Breast epithelium (tissue), 4 donors: ENCODE measurements around the gene MFAP3L. TPM values are rescaled to one million over a fixed set of nuclear protein-coding genes. Genes with fewer than 3 reads are reported as not detected.

Experiments used
- DNase-seq, 2 donors: peaks; one replicate each; pipeline ENCODE4 v3.0.0-alpha.2; 2019; ENCODE audit warnings: low spot score in 2 of 2
- H3K27ac ChIP-seq, 2 donors: fragments of 200-600 bp; sonication (generic) in 1 of 2; one replicate each; pipeline ENCODE4 v1.5.1; 2016 to 2019; ENCODE audit warnings: mild to moderate bottlenecking in 1 of 2
- H3K27me3 ChIP-seq, 2 donors: fragments of 200-600 bp; sonication (generic) in 1 of 2; one replicate each; pipeline versions ENCODE4 v1.5.1 to v1.6.0; 2017 to 2019; ENCODE audit warnings: control low read depth in 1 of 2, mild to moderate bottlenecking in 1 of 2
- H3K36me3 ChIP-seq: fragments of 200-600 bp; one replicate; pipeline ENCODE4 v1.5.1; 2019
- H3K4me1 ChIP-seq, 2 donors: fragments of 200-600 bp; sonication (generic); one replicate each; pipeline ENCODE4 v1.5.1; 2016 to 2019; ENCODE audit warnings: control low read depth in 1 of 2
- H3K4me3 ChIP-seq, 3 donors: fragments of 200-600 bp; sonication (generic); 1 replicate in 2 of 3; 2 replicates in 1 of 3; pipeline ENCODE4 v1.5.1; 2016 to 2019; ENCODE audit warnings: mild to moderate bottlenecking in 3 of 3, moderate library complexity in 2 of 3
- H3K9me3 ChIP-seq, 2 donors: fragments of 200-600 bp; sonication (generic) in 1 of 2; one replicate each; pipeline ENCODE4 v1.5.1; 2016 to 2019; ENCODE audit warnings: control low read depth in 1 of 2
- CTCF ChIP-seq, 3 donors: fragments of 450-650 bp; IDR thresholded peaks; one replicate each; pipeline ENCODE4 v1.5.1; 2016 to 2017; ENCODE audit warnings: antibody characterized with exemption in 3 of 3, mild to moderate bottlenecking in 3 of 3, moderate library complexity in 3 of 3
- POLR2A ChIP-seq: fragments of 450-650 bp; IDR thresholded peaks from one replicate; pipeline ENCODE4 v1.6.1; 2016; ENCODE audit warnings: antibody characterized with exemption, mild to moderate bottlenecking, moderate library complexity
- POLR2AphosphoS5 ChIP-seq, 3 donors: sonication (generic); formaldehyde crosslinking; IDR thresholded peaks; one replicate each; pipeline ENCODE4 v1.6.1; 2017; ENCODE audit warnings: antibody characterized with exemption in 3 of 3
- intact Hi-C: fragments of 100-400 bp; cut with DNase I; formaldehyde crosslinking; loops from one replicate; pipeline ENCODE4 v1.15.1; 2023; ENCODE audit warnings: low total_unique reads
- total RNA-seq, 3 donors: library from RNA; depleted of rRNA; stranded (reverse); fragments of >200 nt; gene quantifications; one replicate each; pipeline ENCODE4 v1.1.0, GENCODE V29; 2016

MFAP3L gene
- total RNA-seq, 3 donors from 2014 or later, result 5.1 to 87.4 (median 19.3) TPM

DNA sequence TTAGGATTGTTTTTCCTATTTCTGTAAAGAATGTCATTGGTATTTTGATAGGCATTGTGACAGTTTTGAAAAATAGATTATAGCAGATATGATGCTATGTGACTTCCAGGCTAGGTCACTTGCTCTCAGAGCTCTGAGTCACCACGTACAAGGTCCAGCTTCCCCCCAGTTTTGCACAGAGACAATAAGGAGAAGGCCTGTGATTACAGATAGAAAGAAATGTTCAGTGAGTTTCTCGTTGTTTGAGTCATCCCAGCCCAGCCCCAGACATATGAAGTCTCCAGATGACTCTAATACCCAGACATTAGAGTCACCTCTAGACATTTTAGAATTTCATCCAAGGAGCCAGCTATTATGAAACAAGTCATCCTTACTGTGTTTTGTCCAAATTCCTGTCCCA is 57.2 kb downstream of the MFAP3L start:
- intact Hi-C loops, result no loop called here
- Histone ChIP-seq H3K27ac (no peak overlapping the region), H3K9me3 (no peaks in the 10 kb centered on the region), H3K4me3 (no peak overlapping the region), H3K4me1 (no peaks in the 10 kb centered on the region), H3K27me3 (no peaks in the 10 kb centered on the region), H3K36me3 (no peaks in the 10 kb centered on the region)
- DNase-seq, result no peak
- TF ChIP-seq POLR2A, result no peak
- no peak for TF ChIP-seq POLR2AphosphoS5 (IDR thresholded peaks at IDR 0.05)
- TF ChIP-seq CTCF (IDR thresholded peaks at IDR 0.05), result no peak

DNA sequence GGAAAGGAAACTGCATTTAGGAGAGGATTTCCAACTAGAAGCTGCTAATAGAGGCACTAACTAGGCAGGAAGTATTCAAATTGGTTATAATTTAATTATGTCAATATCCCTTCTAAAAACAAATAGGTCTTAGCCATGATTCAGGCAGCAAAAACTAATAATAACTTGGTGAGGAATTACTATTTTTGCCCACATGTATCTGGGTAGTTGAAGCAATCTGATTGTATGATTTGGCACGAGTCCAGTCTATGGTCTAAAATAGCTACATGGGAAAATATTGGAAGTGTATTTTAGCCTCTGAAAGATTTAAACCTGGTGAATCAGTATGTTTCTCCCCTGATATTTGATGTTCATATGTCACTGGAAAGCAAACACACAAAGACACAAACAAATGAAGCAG is 62.2 kb downstream of the MFAP3L start:
- Histone ChIP-seq H3K27me3 (no peaks in the 10 kb centered on the region), H3K9me3 (no peaks in the 10 kb centered on the region), H3K27ac (no peak overlapping the region), H3K4me3 (no peak overlapping the region), H3K36me3 (no peaks in the 10 kb centered on the region), H3K4me1 (no peaks in the 10 kb centered on the region)
- no peak for TF ChIP-seq POLR2AphosphoS5 (IDR thresholded peaks at IDR 0.05)
- TF ChIP-seq POLR2A, result no peak
- no peak for TF ChIP-seq CTCF (IDR thresholded peaks at IDR 0.05)
- intact Hi-C loops, result no loop called here
- no peak for DNase-seq

GRCh38 chr4:169959254-169959653 is 66.9 kb downstream of the MFAP3L start:
- H3K9me3 ChIP-seq, result no peaks in the 10 kb centered on the region
- DNase-seq, result no peak
- no peak overlapping the region for H3K27ac ChIP-seq
- intact Hi-C loops, result no loop called here
- no peaks in the 10 kb centered on the region for H3K27me3 ChIP-seq
- no peaks in the 10 kb centered on the region for H3K4me1 ChIP-seq
- TF ChIP-seq CTCF (IDR thresholded peaks at IDR 0.05) (no peak), POLR2A (no peak), POLR2AphosphoS5 (IDR thresholded peaks at IDR 0.05) (no peak)
- no peak overlapping the region for H3K4me3 ChIP-seq
- H3K36me3 ChIP-seq, result no peaks in the 10 kb centered on the region

DNA sequence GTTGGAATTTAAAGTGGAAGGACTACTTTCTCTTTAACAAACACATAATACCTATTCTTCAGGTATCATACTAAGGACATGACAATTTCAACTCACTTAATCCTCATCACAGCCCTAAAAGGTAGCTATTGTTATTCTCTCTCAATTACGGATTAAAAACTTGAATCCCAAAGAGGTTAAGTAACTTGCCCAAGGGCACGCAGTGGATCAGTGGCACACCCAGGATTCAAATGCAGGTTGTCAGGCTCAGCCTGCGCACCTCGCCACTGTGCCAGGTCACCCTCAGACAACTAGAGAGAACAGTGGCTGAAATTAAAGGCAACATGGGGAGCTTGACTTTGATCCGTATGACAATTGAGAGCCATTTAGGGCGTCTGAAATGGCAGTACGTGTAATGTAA is 67.6 kb downstream of the MFAP3L start:
- no peak for TF ChIP-seq CTCF (IDR thresholded peaks at IDR 0.05)
- no peak for TF ChIP-seq POLR2AphosphoS5 (IDR thresholded peaks at IDR 0.05)
- TF ChIP-seq POLR2A, result no peak
- Histone ChIP-seq H3K4me3 (no peak overlapping the region), H3K9me3 (no peaks in the 10 kb centered on the region), H3K36me3 (no peaks in the 10 kb centered on the region), H3K4me1 (no peaks in the 10 kb centered on the region), H3K27me3 (no peaks in the 10 kb centered on the region), H3K27ac (no peak overlapping the region)
- no peak for DNase-seq
- intact Hi-C loops, result no loop called here

GRCh38 chr4:169957785-169958184 is 68.4 kb downstream of the MFAP3L start:
- Histone ChIP-seq H3K36me3 (no peaks in the 10 kb centered on the region), H3K4me1 (no peaks in the 10 kb centered on the region), H3K9me3 (no peaks in the 10 kb centered on the region), H3K4me3 (no peak overlapping the region), H3K27me3 (no peaks in the 10 kb centered on the region), H3K27ac (no peak overlapping the region)
- intact Hi-C loops, result no loop called here
- DNase-seq, result no peak
- no peak for TF ChIP-seq POLR2AphosphoS5 (IDR thresholded peaks at IDR 0.05)
- TF ChIP-seq CTCF (IDR thresholded peaks at IDR 0.05), result no peak
- no peak for TF ChIP-seq POLR2A
